H1 (cell line): Measurements from ENCODE around the gene DNAJC28. TPM values are rescaled to one million over a fixed set of nuclear protein-coding genes. Genes with fewer than 3 reads are reported as not detected.

ENCODE experiments used
- CTCF ChIA-PET: fragments of 300-600 bp; sonication (Branson Sonifier 250); formaldehyde crosslinking; loops from one replicate; lab custom pipeline; 2021; ENCODE audit not compliant: partially characterized antibody; lab: Charles Lee
- POLR2A ChIA-PET: fragments of 300-600 bp; sonication (Branson Sonifier 250); formaldehyde crosslinking; loops from one replicate; lab custom pipeline; 2021; ENCODE audit warnings: inconsistent platforms; ENCODE audit not compliant: partially characterized antibody; lab: Charles Lee
- DNase-seq, 2 experiments: peaks; one replicate each; pipeline versions ENCODE4 v3.0.0 to v3.0.0-alpha.2; 2010 to 2022; ENCODE audit warnings: low spot score in 2 of 2, low read depth in 1 of 2, mixed read lengths in 1 of 2
- FAIRE-seq: peaks from 2 replicates; lab custom pipeline; 2011; peaks lifted over from hg19 to GRCh38; lab: Jason Lieb, UNC
- H2AFZ ChIP-seq: 2 replicates; pipeline ENCODE4 v1.8.1; 2012; ENCODE audit warnings: low read length, inconsistent platforms
- H2AK5ac ChIP-seq: 2 replicates; pipeline ENCODE4 v1.6.1; 2013; ENCODE audit warnings: low read depth, low read length
- H2BK120ac ChIP-seq: replicated peaks from 2 replicates; pipeline ENCODE3; 2013; ENCODE audit warnings: low read depth, low read length, inconsistent platforms
- H2BK12ac ChIP-seq: 2 replicates; pipeline ENCODE4 v1.6.1; 2013; ENCODE audit warnings: low read depth, low read length
- H2BK15ac ChIP-seq: 2 replicates; pipeline ENCODE4 v1.6.1; 2013; ENCODE audit warnings: low read length
- H2BK20ac ChIP-seq: 2 replicates; pipeline ENCODE4 v1.6.1; 2013; ENCODE audit warnings: low read length
- H2BK5ac ChIP-seq: 2 replicates; pipeline ENCODE4 v1.6.1; 2013; ENCODE audit warnings: low read depth, low read length
- H3K14ac ChIP-seq: 2 replicates; pipeline ENCODE4 v1.6.1; 2013; ENCODE audit warnings: inconsistent platforms; ENCODE audit not compliant: insufficient read length
- H3K18ac ChIP-seq: 2 replicates; pipeline ENCODE4 v1.6.1; 2013; ENCODE audit warnings: low read length; ENCODE audit errors: extremely low read depth
- H3K23ac ChIP-seq: 2 replicates; pipeline ENCODE4 v1.6.1; 2013; ENCODE audit warnings: inconsistent platforms; ENCODE audit not compliant: insufficient read length
- H3K23me2 ChIP-seq: 2 replicates; pipeline ENCODE4 v1.6.1; 2013; ENCODE audit warnings: low read depth, low read length
- H3K27ac ChIP-seq: 2 replicates; pipeline ENCODE4 v1.6.1; 2011; ENCODE audit warnings: low read depth, low read length, inconsistent platforms
- H3K27me3 ChIP-seq, 4 experiments: replicated peaks in 1 of 4; 1 replicate in 1 of 4; 2 replicates in 3 of 4; pipeline versions ENCODE4 v1.6.1 to v1.8.1; 2011 to 2013; ENCODE audit warnings: low read length in 3 of 4, mild to moderate bottlenecking in 3 of 4, inconsistent platforms in 2 of 4, mixed read lengths in 2 of 4, moderate library complexity in 1 of 4; ENCODE audit not compliant: control insufficient read depth in 3 of 4, insufficient read depth in 3 of 4; ENCODE audit errors: extremely low read depth in 1 of 4
- H3K36me3 ChIP-seq, 4 experiments: 2 replicates each; pipeline versions ENCODE4 v1.6.1 to v1.8.1; 2011 to 2013; ENCODE audit warnings: mild to moderate bottlenecking in 4 of 4, low read length in 3 of 4, moderate library complexity in 2 of 4, control low read depth in 1 of 4, inconsistent platforms in 1 of 4; ENCODE audit not compliant: insufficient read depth in 4 of 4, control insufficient read depth in 2 of 4
- H3K4ac ChIP-seq: replicated peaks from 2 replicates; pipeline ENCODE3; 2013; ENCODE audit warnings: low read length, low read depth, mixed read lengths, inconsistent platforms; ENCODE audit not compliant: insufficient read length
- H3K4me1 ChIP-seq, 4 experiments: replicated peaks in 1 of 4; 1 replicate in 1 of 4; 2 replicates in 3 of 4; pipeline versions ENCODE4 v1.6.1 to v1.8.1; 2011 to 2013; ENCODE audit warnings: low read length in 3 of 4, inconsistent platforms in 2 of 4, mixed read lengths in 1 of 4; ENCODE audit not compliant: insufficient read depth in 4 of 4, control insufficient read depth in 3 of 4
- H3K4me2 ChIP-seq, 2 experiments: 2 replicates each; pipeline versions ENCODE4 v1.6.1 to v1.8.1; 2011 to 2013; ENCODE audit warnings: low read depth in 2 of 2, low read length in 2 of 2, control low read depth in 1 of 2, inconsistent platforms in 1 of 2, mild to moderate bottlenecking in 1 of 2; ENCODE audit not compliant: insufficient read depth in 1 of 2
- H3K4me3 ChIP-seq, 4 experiments: fragments of 200-600, 300-600 bp in 1 of 4; sonication (generic), shearing (Covaris generic), sonication (Bioruptor Twin) in 1 of 4; 2 replicates each; pipeline versions ENCODE4 v1.5.1 to v1.8.1; 2011 to 2016; ENCODE audit warnings: low read length in 4 of 4, low read depth in 3 of 4, control low read depth in 2 of 4, inconsistent platforms in 2 of 4, mild to moderate bottlenecking in 2 of 4, mixed read lengths in 1 of 4, moderate library complexity in 1 of 4; ENCODE audit not compliant: insufficient read depth in 2 of 4; ENCODE audit errors: extremely low read depth in 1 of 4
- H3K56ac ChIP-seq: replicated peaks from 2 replicates; pipeline ENCODE3; 2013; ENCODE audit warnings: low read depth, mild to moderate bottlenecking, mixed read lengths, low read length, inconsistent platforms; ENCODE audit not compliant: insufficient read length
- H3K79me1 ChIP-seq: 2 replicates; pipeline ENCODE4 v1.6.1; 2013; ENCODE audit warnings: low read depth, low read length, control low read depth
- H3K79me2 ChIP-seq, 2 experiments: 2 replicates each; pipeline versions ENCODE4 v1.6.1 to v1.8.1; 2012 to 2013; ENCODE audit warnings: low read length in 2 of 2, mild to moderate bottlenecking in 2 of 2, inconsistent platforms in 1 of 2; ENCODE audit not compliant: insufficient read depth in 2 of 2, control insufficient read depth in 1 of 2
- H3K9ac ChIP-seq, 4 experiments: replicated peaks in 1 of 4; 1 replicate in 1 of 4; 2 replicates in 3 of 4; pipeline versions ENCODE4 v1.6.1 to v1.8.1; 2011 to 2013; ENCODE audit warnings: low read depth in 3 of 4, low read length in 3 of 4, control low read depth in 2 of 4, mild to moderate bottlenecking in 2 of 4, moderate library complexity in 2 of 4, inconsistent platforms in 1 of 4; ENCODE audit errors: extremely low read depth in 1 of 4
- H3K9me3 ChIP-seq, 2 experiments: 2 replicates each; pipeline versions ENCODE4 v1.6.1 to v1.8.1; 2012 to 2013; ENCODE audit warnings: mild to moderate bottlenecking in 2 of 2, moderate library complexity in 2 of 2, control low read depth in 1 of 2, inconsistent platforms in 1 of 2, low read depth in 1 of 2, low read length in 1 of 2, mixed read lengths in 1 of 2; ENCODE audit not compliant: insufficient read depth in 2 of 2
- H4K20me1 ChIP-seq, 2 experiments: replicated peaks in 1 of 2; 2 replicates each; pipeline versions ENCODE3 to v1.8.1; 2011 to 2013; ENCODE audit warnings: inconsistent platforms in 2 of 2, low read length in 2 of 2, mild to moderate bottlenecking in 1 of 2; ENCODE audit not compliant: insufficient read depth in 2 of 2, control insufficient read depth in 1 of 2
- H4K5ac ChIP-seq: 2 replicates; pipeline ENCODE4 v1.6.1; 2013; ENCODE audit warnings: low read length, low read depth, mixed read lengths, inconsistent platforms; ENCODE audit not compliant: insufficient read length
- H4K8ac ChIP-seq: 2 replicates; pipeline ENCODE4 v1.8.0; 2013; ENCODE audit warnings: mild to moderate bottlenecking, moderate library complexity, low read length, inconsistent platforms; ENCODE audit not compliant: insufficient read depth; ENCODE audit errors: extremely low read depth
- H4K91ac ChIP-seq: replicated peaks from 2 replicates; pipeline ENCODE3; 2013; ENCODE audit warnings: low read length, mixed read lengths, inconsistent platforms; ENCODE audit not compliant: insufficient read length
- ATF2 ChIP-seq: IDR thresholded peaks from 2 replicates; pipeline ENCODE4 v1.6.1; 2012; ENCODE audit warnings: low read length, inconsistent platforms
- BACH1 ChIP-seq: IDR thresholded peaks from 2 replicates; pipeline ENCODE4 v1.6.1; 2012; ENCODE audit warnings: low read length, improper control_type of control experiment
- BCL11A ChIP-seq, 2 experiments: IDR thresholded peaks; one replicate each; pipeline ENCODE4 v1.6.1; 2011; ENCODE audit warnings: low read depth in 2 of 2, low read length in 2 of 2, mild to moderate bottlenecking in 2 of 2
- CHD2 ChIP-seq: IDR thresholded peaks from 2 replicates; pipeline ENCODE4 v1.6.1; 2012; ENCODE audit warnings: low read length, improper control_type of control experiment
- EGR1 ChIP-seq: IDR thresholded peaks from 2 replicates; pipeline ENCODE4 v1.6.1; 2011; ENCODE audit warnings: low read depth, low read length, borderline replicate concordance
- JUND ChIP-seq: IDR thresholded peaks from 2 replicates; pipeline ENCODE4 v1.6.1; 2011; ENCODE audit warnings: mild to moderate bottlenecking, improper control_type of control experiment, low read length
- KDM5A ChIP-seq: fragments of 200-600 bp; IDR thresholded peaks from 2 replicates; pipeline ENCODE4 v1.7.1; 2012; ENCODE audit warnings: mild to moderate bottlenecking, low read length, inconsistent platforms, mixed read lengths
- NRF1 ChIP-seq: IDR thresholded peaks from 2 replicates; pipeline ENCODE4 v1.6.1; 2011; ENCODE audit warnings: mild to moderate bottlenecking, low read depth, low read length, improper control_type of control experiment
- RNF2 ChIP-seq: fragments of 200-900, 300-1000 bp; sonication (generic); IDR thresholded peaks from 2 replicates; pipeline ENCODE4 v1.7.1; 2016; ENCODE audit warnings: borderline replicate concordance, low read depth, mild to moderate bottlenecking, antibody characterized with exemption, low read length; ENCODE audit not compliant: poor library complexity, severe bottlenecking; ENCODE audit errors: missing control alignments
- SIN3A ChIP-seq, 2 experiments: IDR thresholded peaks in 1 of 2; conservative IDR thresholded peaks in 1 of 2; 2 replicates each; pipeline ENCODE4 v1.6.1; 2011 to 2012; ENCODE audit warnings: low read length in 2 of 2, improper control_type of control experiment in 1 of 2, low read depth in 1 of 2, mild to moderate bottlenecking in 1 of 2
- SP4 ChIP-seq: IDR thresholded peaks from 2 replicates; pipeline ENCODE4 v1.6.1; 2012; ENCODE audit warnings: low read length, inconsistent platforms
- TAF7 ChIP-seq: optimal IDR thresholded peaks from 2 replicates; pipeline ENCODE3; 2011; ENCODE audit warnings: low read depth, mild to moderate bottlenecking, inconsistent platforms, low read length, moderate library complexity, borderline replicate concordance
- TEAD4 ChIP-seq: IDR thresholded peaks from 2 replicates; pipeline ENCODE4 v1.6.1; 2012; ENCODE audit warnings: low read depth, low read length, inconsistent platforms, mixed read lengths
- WGBS, 2 experiments: shearing (Covaris generic) in 1 of 2; methylation state at CpG; one replicate each; pipeline versions ENCODE4 v1.1.6 to v1.1.7; 2013 to 2015; ENCODE audit warnings: low lambda C conversion rate in 2 of 2, mixed read lengths in 2 of 2, inconsistent platforms in 1 of 2, low coverage in 1 of 2, missing lambda C conversion rate in 1 of 2; ENCODE audit not compliant: insufficient replicate concordance in 2 of 2, insufficient coverage in 1 of 2, insufficient read length in 1 of 2; ENCODE audit errors: extremely low coverage in 1 of 2, missing lambda C conversion rate in 1 of 2; 5-methylcytosine and 5-hydroxymethylcytosine counted together
- polyA plus RNA-seq, 7 experiments: library from polyadenylated mRNA; depleted of rRNA in 3 of 7; stranded (reverse) in 5 of 7; unstranded in 2 of 7; fragments of >200 nt in 5 of 7; fragments of 200-250 nt in 2 of 7; gene quantifications; 1 replicate in 5 of 7; 2 replicates in 1 of 7; 4 replicates in 1 of 7; pipeline versions ENCODE4 v1.2.1 to v1.2.3, GENCODE V29; 2011 to 2013; ENCODE audit warnings: missing spikeins in 2 of 7, mixed read lengths in 2 of 7
- total RNA-seq: library from RNA; stranded (reverse); fragmentation: NEBNext Ultra II Directional; extraction: Animal tissue kit (Norgen Biotek cat#: 25700); gene quantifications from 2 replicates; pipeline ENCODE4 v1.2.1, GENCODE V29; 2021

The DNAJC28 gene
- total and polyA plus RNA-seq, 2 of the 8 experiments (the other 6 are each of a cell fraction or from before 2014, with no cell fraction given): 0.97 to 4.3 TPM

GRCh38 chr21:33449616-33450015 is 41.9 kb downstream of the DNAJC28 start:
- H3K36me3 ChIP-seq: no peaks in the 10 kb centered on the region; a peak in 1 of 8 replicates
- H2BK12ac ChIP-seq: no peak overlapping the region
- DNase-seq (no peak), FAIRE-seq (no peak)
- 96% methylated on average over 4 of the region's 4 CpGs; no CpG with 5 or more reads in 1 of the 2 experiments for WGBS, 2 experiments
- no peaks in the 10 kb centered on the region for H3K79me1 ChIP-seq
- H3K9ac ChIP-seq: no peak overlapping the region
- H3K4me3 ChIP-seq: no peak overlapping the region
- H3K23me2 ChIP-seq: no peaks in the 10 kb centered on the region
- H3K4me2 ChIP-seq: no peak overlapping the region
- no peak overlapping the region for H2AFZ ChIP-seq
- no peak overlapping the region for H2BK120ac ChIP-seq
- no peak overlapping the region for H2BK20ac ChIP-seq
- H3K27me3 ChIP-seq: no peaks in the 10 kb centered on the region
- no peak overlapping the region for H3K18ac ChIP-seq
- no peak overlapping the region for H3K4ac ChIP-seq
- no peak overlapping the region for H3K23ac ChIP-seq
- no peak overlapping the region for H4K5ac ChIP-seq
- no peaks in the 10 kb centered on the region for H3K4me1 ChIP-seq
- no peak overlapping the region for H2BK15ac ChIP-seq
- no peak overlapping the region for H2BK5ac ChIP-seq
- no peaks in the 10 kb centered on the region for H3K9me3 ChIP-seq
- no peak overlapping the region for H3K27ac ChIP-seq
- POLR2A ChIA-PET: no interaction called here
- H3K79me2 ChIP-seq: no peaks in the 10 kb centered on the region
- H3K14ac ChIP-seq: no peak overlapping the region
- H4K91ac ChIP-seq: no peak overlapping the region
- H4K20me1 ChIP-seq: no peaks in the 10 kb centered on the region
- CTCF ChIA-PET: interaction anchor here (1.2 to 1.4 kb wide), 2 partner anchors 250 to 338 kb away, joined by 3 read pairs; no protein-coding TSS in a partner anchor
- no peak overlapping the region for H3K56ac ChIP-seq
- no peak overlapping the region for H2AK5ac ChIP-seq
- no peak overlapping the region for H4K8ac ChIP-seq
- TF ChIP-seq EGR1 (no peak), KDM5A (no peak), SIN3A (conservative IDR thresholded peaks at IDR 0.05 in 1 of 2, IDR thresholded peaks at IDR 0.05 in 1 of 2; ENCODE audit: low read depth in 1 of 2, low read length in 2 of 2) (no peak), CHD2 (no peak), JUND (no peak), TEAD4 (no peak), TAF7 (no peak), ATF2 (no peak), NRF1 (no peak), SP4 (no peak), BCL11A (IDR thresholded peaks at IDR 0.05; ENCODE audit: low read depth in 2 of 2, low read length in 2 of 2) (no peak), BACH1 (no peak), RNF2 (no peak)
